ENCODE data around the gene KRT5.

KRT5 gene

GRCh38 chr12:52535574-52535973 is 15.4 kb upstream of the KRT5 start:
- no peak for FAIRE-seq

- FAIRE-seq, result no peak
Observed at GRCh38 chr12:52534482-52534881, 14.3 kb upstream of the KRT5 start.

- FAIRE-seq, result no peak
Observed at GRCh38 chr12:52533686-52534470, 13.7 kb upstream of the KRT5 start.

- no peak for FAIRE-seq
Observed at GRCh38 chr12:52532636-52533035, 12.4 kb upstream of the KRT5 start.

GRCh38 chr12:52531566-52532300 is 11.5 kb upstream of the KRT5 start:
- FAIRE-seq, result no peak

- no peak for FAIRE-seq
Observed at GRCh38 chr12:52530905-52531304, 10.7 kb upstream of the KRT5 start.

- no peak for FAIRE-seq
Observed at GRCh38 chr12:52530366-52530765, 10.2 kb upstream of the KRT5 start.

- no peak for FAIRE-seq
Observed at GRCh38 chr12:52529846-52530245, 9.7 kb upstream of the KRT5 start.

GRCh38 chr12:52529417-52529816 is 9.2 kb upstream of the KRT5 start:
- FAIRE-seq, result no peak

GRCh38 chr12:52528641-52529143 is 8.5 kb upstream of the KRT5 start:
- FAIRE-seq, result no peak

- no peak for FAIRE-seq
Observed at GRCh38 chr12:52527121-52527800, 7.1 kb upstream of the KRT5 start.

GRCh38 chr12:52526511-52526951 is 6.3 kb upstream of the KRT5 start:
- FAIRE-seq, result no peak

GRCh38 chr12:52525661-52526499 is 5.7 kb upstream of the KRT5 start:
- FAIRE-seq, result no peak

- FAIRE-seq, result no peak
Observed at GRCh38 chr12:52524898-52525591, 4.9 kb upstream of the KRT5 start.

- FAIRE-seq, result no peak
Observed at GRCh38 chr12:52524241-52524897, 4.2 kb upstream of the KRT5 start.

- no peak for FAIRE-seq
Observed at GRCh38 chr12:52523824-52524223, 3.6 kb upstream of the KRT5 start.

- FAIRE-seq, result no peak
Observed at GRCh38 chr12:52522346-52523011, 2.3 kb upstream of the KRT5 start.

GRCh38 chr12:52521568-52522266 is 1.5 kb upstream of the KRT5 start:
- FAIRE-seq, result no peak

- no peak for FAIRE-seq
Observed at GRCh38 chr12:52521175-52521567, 977 bp upstream of the KRT5 start.

- no peak for FAIRE-seq
Observed at GRCh38 chr12:52519387-52519703, 849 bp downstream of the KRT5 start.

Data from endometrium (tissue), 2 donors.